ENCODE data around the gene C1QB.
A peak's percentile ranks its signal among the peaks of the same experiment; 100 is the strongest.

Gene C1QB

GRCh38 chr1:22635436-22635835, 17.6 kb upstream of the C1QB start:
- DNase-seq (ENCODE audit: low spot score), result no peak

GRCh38 chr1:22636353-22636752, 16.7 kb upstream of the C1QB start, which contains the start of gene C1QA:
TSS of gene C1QA (plus strand) at chr1:22636628. CDS start at chr1:22637617, 989 bp downstream.
- no peak for DNase-seq (ENCODE audit: low spot score)

GRCh38 chr1:22636927-22637326, 16.1 kb upstream of the C1QB start:
- DNase-seq (ENCODE audit: low spot score), result no peak

- DNase-seq (ENCODE audit: low spot score), result no peak
These were observed 15.1 kb upstream of the C1QB start for GRCh38 chr1:22637907-22638445.

GRCh38 chr1:22638476-22639234, 14.4 kb upstream of the C1QB start:
- no peak for DNase-seq (ENCODE audit: low spot score)

DNA sequence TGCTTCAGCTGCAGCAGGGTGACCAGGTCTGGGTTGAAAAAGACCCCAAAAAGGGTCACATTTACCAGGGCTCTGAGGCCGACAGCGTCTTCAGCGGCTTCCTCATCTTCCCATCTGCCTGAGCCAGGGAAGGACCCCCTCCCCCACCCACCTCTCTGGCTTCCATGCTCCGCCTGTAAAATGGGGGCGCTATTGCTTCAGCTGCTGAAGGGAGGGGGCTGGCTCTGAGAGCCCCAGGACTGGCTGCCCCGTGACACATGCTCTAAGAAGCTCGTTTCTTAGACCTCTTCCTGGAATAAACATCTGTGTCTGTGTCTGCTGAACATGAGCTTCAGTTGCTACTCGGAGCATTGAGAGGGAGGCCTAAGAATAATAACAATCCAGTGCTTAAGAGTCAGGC, 13.8 kb upstream of the C1QB start:
- DNase-seq (ENCODE audit: low spot score), result peak; percentile 11

DNA sequence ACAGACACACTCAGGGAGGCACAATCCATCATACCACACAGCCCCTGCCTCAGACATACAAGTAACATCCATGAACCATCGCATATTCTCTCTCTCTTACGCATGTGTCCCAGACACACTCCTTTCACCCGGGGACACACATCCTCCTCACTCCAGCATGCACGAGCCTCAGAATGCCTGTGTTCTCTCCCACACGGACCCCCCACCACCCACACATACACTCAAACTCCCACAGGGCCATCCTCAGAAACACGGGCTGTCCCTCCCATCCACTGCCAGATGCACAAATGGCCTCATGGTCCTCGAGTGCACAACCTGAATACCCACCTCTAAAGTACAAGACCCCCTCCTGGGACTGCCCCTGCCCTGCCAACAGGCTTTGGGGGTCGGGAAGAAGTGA, 11.8 kb upstream of the C1QB start:
- no peak for DNase-seq (ENCODE audit: low spot score)

DNA sequence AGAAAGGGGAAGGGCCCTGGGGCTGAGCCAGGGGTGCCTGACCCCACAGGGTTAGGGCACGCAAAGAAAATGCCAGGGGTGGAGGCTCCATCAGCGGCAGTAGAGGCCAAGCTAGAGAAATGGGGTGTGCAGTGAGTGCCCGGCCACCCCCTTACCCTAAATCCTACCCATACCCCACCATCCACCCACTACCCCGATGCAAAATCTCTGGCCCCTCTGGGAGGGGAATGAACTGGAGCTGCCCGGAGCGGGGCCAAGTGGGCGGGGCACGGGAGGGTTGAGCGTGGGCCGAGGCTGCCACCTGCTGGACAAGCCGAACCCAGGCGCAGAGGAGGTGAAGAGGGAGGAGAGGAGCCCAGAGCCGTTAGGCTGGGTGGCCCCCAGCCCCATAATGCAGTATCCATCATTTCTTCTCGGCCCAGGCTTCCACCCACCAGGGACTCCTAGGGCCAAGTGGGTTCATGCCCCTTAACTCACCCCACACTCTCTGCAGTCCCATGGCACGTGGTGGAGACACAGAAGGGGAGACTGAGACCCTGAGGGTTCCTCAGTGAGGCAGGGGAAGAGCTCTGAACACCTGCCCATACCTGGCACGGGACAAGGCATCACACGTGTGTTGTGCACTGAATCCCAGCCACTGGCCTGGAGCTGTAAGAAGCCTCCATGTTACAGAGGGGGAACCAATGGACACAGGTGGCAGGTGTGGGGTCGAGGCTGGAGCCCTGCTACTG, 11.0 kb upstream of the C1QB start:
- peak; percentile 50 for DNase-seq (ENCODE audit: low spot score)

GRCh38 chr1:22643381-22643780, 9.7 kb upstream of the C1QB start, which contains the start of gene C1QC:
TSS of gene C1QC (plus strand) at chr1:22643633. CDS start at chr1:22644024, 391 bp downstream.
- DNase-seq (ENCODE audit: low spot score), result no peak

GRCh38 chr1:22643928-22644327, 9.1 kb upstream of the C1QB start:
- DNase-seq (ENCODE audit: low spot score), result no peak

DNA sequence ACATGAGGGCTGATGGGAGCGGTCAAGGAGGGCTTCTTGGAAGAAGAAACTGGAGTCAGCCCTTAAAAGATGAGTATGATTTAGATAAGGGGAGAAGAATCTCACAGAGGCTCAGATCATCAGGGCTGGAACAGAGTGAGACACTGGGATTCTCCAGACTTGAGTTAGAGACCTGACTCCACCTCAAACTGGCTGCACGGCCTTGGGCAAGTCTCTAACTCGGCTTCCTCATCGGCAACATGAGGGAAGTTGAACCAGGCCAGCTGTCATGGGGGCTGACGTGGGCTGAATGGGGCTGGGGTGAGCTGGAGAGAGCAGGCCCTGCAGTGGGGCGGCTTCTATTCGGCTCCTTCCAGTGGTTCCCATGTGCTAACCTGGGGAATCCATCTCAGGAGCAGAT, 7.1 kb upstream of the C1QB start:
- no peak for DNase-seq (ENCODE audit: low spot score)

- peak; percentile 22 for DNase-seq (ENCODE audit: low spot score)
These were observed 6.7 kb upstream of the C1QB start for GRCh38 chr1:22646384-22646783.

- DNase-seq (ENCODE audit: low spot score), result no peak
These were observed 2.8 kb upstream of the C1QB start for GRCh38 chr1:22650089-22650693.

GRCh38 chr1:22651941-22652856, 837 bp upstream of the C1QB start:
- DNase-seq (ENCODE audit: low spot score), result no peak

DNA sequence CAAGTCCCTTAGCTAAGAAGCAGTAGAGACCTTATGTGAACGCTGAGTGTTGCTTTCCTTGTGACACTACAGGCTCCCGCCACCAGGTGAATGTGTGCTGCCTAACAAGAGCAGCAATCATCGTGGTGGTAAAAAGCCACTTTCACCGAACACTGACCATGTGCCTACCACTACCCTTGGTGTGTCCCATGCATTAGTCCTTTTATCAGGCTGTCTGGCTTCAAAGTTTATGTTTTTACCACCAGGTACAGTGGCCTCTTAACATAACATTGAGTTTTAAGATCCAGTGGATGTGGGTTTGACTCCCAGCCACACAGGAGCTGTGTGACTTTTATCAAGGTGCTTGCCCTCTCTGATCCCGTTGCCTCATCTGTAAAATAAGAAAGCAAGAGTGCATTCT, 1.7 kb downstream of the C1QB start:
- no peak for DNase-seq (ENCODE audit: low spot score)

DNA sequence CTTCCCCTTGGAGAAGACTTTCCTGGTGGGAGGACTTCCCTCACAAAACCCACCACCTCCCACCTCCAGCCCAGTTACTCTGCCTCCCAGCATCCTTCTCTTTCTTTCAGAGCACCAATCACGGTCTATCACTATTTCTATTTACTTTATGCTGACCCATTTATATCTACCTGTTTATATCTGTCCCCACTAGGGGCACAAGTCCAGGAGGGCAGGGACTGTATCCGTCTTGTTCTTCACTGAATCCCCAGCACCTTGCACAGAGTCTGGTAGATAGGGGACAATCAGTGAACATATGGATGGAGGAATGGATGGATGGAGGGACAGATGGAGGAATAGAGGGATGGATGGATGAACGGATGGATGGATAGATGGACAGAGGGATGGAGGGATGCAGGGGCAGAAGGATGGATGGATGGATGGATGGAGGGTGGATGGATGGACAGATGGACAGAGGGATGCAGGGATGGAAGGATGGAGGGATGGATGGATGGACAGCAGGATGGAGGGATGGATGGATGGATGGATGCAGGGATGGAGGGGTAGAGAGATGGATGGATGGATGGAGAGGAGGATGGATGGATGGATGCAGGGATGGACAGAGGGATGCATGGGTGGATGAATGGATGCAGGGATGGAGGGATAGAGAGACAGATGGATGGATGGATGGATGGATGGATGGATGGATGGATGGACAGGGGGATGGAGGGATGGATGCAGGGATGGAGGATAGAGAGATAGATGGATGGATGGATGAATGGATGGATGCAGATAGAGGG, 5.5 kb downstream of the C1QB start:
- DNase-seq (ENCODE audit: low spot score), result peak; percentile 17

- no peak for DNase-seq (ENCODE audit: low spot score)
These were observed 7.7 kb downstream of the C1QB start for GRCh38 chr1:22660716-22661241.

- DNase-seq (ENCODE audit: low spot score), result no peak
These were observed 8.8 kb downstream of the C1QB start for GRCh38 chr1:22661880-22662279.

- DNase-seq (ENCODE audit: low spot score), result peak; percentile 24
These were observed 9.3 kb downstream of the C1QB start for GRCh38 chr1:22662318-22662717.

DNA sequence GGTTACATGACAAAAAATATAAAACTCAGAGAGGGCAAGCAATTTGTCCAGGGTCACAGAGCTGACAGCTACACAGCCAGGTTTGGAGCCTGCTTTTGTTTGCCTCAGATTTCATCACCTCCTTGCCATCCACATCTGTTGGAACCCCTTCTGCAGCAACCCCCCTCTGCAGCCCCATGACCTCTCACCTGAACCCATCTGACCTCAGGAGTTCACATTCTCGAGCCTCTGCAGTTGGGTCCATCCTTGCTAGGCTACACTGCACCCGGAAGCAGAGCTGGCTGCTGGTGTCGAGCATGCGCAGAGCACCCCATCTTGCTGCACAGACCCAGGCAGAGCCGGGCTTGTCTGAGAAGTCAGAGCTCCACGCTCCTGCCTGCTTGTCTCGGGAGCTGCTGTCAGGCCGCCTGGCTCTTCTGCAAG, 10.0 kb downstream of the C1QB start:
- no peak for DNase-seq (ENCODE audit: low spot score)

GRCh38 chr1:22665752-22666151, 12.7 kb downstream of the C1QB start:
- DNase-seq (ENCODE audit: low spot score), result peak; percentile 43

Data from kidney tubule cell (primary cell).